ENCODE data around the gene CBLC. TPM values are rescaled to one million over a fixed set of nuclear protein-coding genes. Genes with fewer than 3 reads are reported as not detected.

The CBLC gene
- total RNA-seq, 1 experiment from 2014 or later, result 53.6 TPM

- Histone ChIP-seq H3K9me2 (ENCODE audit: insufficient read depth) (no peaks in the 10 kb centered on the region), H3K27ac (no peak overlapping the region), H3K4me1 (replicated peaks; ENCODE audit: insufficient read depth) (peaks cover 9% of the 10 kb centered on the region), H3K9me3 (ENCODE audit: insufficient read depth, low read depth) (no peaks in the 10 kb centered on the region), H3K4me3 (no peak overlapping the region), H3K79me2 (ENCODE audit: low read depth) (peaks cover 9% of the 10 kb centered on the region), H3K4me2 (no peak overlapping the region), H3K36me3 (ENCODE audit: low read depth) (0 out of 2 replicates have a peak, but pooled peaks cover 10% of the 10 kb centered on the region), H2AFZ (no peak overlapping the region), H4K20me1 (ENCODE audit: insufficient read depth) (peaks cover 12% of the 10 kb centered on the region), H3F3A (ENCODE audit: insufficient read depth, low read depth) (peaks cover 17% of the 10 kb centered on the region; the same call in 1 of the 2 replicates), H3K27me3 (ENCODE audit: insufficient read depth, low read depth) (no peaks in the 10 kb centered on the region)
- no peak for TF ChIP-seq CTCF (conservative IDR thresholded peaks at IDR 0.05)
- TF ChIP-seq EZH2 (IDR thresholded peaks at IDR 0.05; ENCODE audit: low read depth), result no peak
- ChIA-PET POLR2A (ENCODE audit: unreplicated experiment) (no interaction called here), CTCF (no interaction called here)
- DNase-seq, result no peak
- no TSS peak for BruUV-seq (replicated peaks)
- intact Hi-C loops (cut with micrococcal nuclease; ENCODE audit: unreplicated experiment), result no loop called here
These were observed 36.8 kb downstream of the CBLC start for GRCh38 chr19:44814517-44814916.

DNA sequence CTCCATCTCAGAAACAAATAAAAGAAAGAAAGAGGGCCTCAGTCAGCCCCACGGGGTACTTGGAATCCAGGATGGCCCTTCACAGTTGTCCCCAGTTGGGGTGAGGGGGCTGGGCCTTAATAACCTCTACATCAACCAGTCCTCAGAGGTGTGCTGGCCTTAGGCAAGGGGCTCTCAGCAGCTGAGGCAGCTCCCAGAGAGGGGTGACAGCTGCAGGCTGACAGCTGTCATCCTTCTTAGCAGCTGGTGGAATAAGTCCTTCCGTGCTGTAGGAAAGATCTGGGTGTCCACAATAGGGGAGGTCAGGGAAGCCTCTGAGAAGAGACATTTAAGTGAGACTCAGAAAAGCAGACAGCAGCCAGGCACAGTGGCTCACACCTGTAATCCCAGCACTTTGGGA lies 38.6 kb downstream of the CBLC start:
- H3K9me2 ChIP-seq (ENCODE audit: insufficient read depth), result no peaks in the 10 kb centered on the region
- no TSS peak for BruUV-seq (replicated peaks)
- no peaks in the 10 kb centered on the region for H3K9me3 ChIP-seq (ENCODE audit: insufficient read depth, low read depth)
- 0 out of 2 replicates have a peak, but pooled peaks cover 10% of the 10 kb centered on the region for H3K36me3 ChIP-seq (ENCODE audit: low read depth)
- H4K20me1 ChIP-seq (ENCODE audit: insufficient read depth), result peaks cover 12% of the 10 kb centered on the region
- TF ChIP-seq EZH2 (IDR thresholded peaks at IDR 0.05; ENCODE audit: low read depth) (no peak), CTCF (conservative IDR thresholded peaks at IDR 0.05) (no peak)
- CTCF ChIA-PET, result no interaction called here
- POLR2A ChIA-PET (ENCODE audit: unreplicated experiment), result no interaction called here
- intact Hi-C loops (cut with micrococcal nuclease; ENCODE audit: unreplicated experiment), result no loop called here
- no peak overlapping the region for H3K4me2 ChIP-seq
- H3K4me3 ChIP-seq, result no peak overlapping the region
- H3K27ac ChIP-seq, result no peak overlapping the region
- no peak for DNase-seq
- H3K79me2 ChIP-seq (ENCODE audit: low read depth), result no peaks in the 10 kb centered on the region
- no peak overlapping the region for H2AFZ ChIP-seq
- H3K4me1 ChIP-seq (replicated peaks; ENCODE audit: insufficient read depth), result no peaks in the 10 kb centered on the region
- H3K27me3 ChIP-seq (ENCODE audit: insufficient read depth, low read depth), result no peaks in the 10 kb centered on the region
- peaks cover 17% of the 10 kb centered on the region; the same call in 1 of the 2 replicates for H3F3A ChIP-seq (ENCODE audit: insufficient read depth, low read depth)

DNA sequence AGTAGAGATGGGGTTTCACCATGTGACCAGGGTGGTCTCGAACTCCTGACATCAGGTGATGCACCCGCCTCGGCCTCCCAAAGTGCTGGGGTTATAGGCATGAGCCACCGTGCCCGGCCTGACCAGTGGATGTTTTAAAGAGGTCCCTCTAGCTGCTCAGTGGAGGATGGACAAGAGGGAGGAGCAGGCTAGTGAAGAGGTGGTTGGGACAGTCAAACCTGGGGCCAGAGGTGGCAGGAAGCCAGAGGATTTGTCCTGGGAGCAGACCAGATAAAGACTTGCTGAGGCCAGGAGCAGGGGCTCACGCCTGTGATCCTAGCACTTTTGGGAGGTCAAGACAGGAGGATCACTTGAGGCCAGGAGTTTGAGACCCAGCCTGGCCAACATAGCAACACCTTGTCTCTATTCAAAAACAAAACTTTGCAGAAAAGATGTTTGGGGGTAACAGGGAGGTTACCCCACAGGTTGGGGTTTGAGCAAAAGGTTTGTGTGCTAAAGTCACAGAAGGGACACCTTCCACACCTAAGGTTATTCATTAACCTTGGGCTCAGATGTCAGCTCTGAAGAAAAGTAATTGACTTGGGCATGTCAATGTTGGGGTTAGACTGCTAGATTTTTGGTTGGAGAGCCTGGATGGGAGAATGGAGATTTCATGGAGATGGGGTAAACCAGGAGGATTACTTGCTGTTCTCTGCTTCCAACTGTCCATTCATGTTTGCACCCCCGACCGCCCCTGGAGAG lies 40.2 kb downstream of the CBLC start:
- H3K36me3 ChIP-seq (ENCODE audit: low read depth), result 0 out of 2 replicates have a peak, but pooled peaks cover 10% of the 10 kb centered on the region
- no peak for DNase-seq
- H4K20me1 ChIP-seq (ENCODE audit: insufficient read depth), result peaks cover 12% of the 10 kb centered on the region
- no peaks in the 10 kb centered on the region for H3K27me3 ChIP-seq (ENCODE audit: insufficient read depth, low read depth)
- TF ChIP-seq EZH2 (IDR thresholded peaks at IDR 0.05; ENCODE audit: low read depth) (no peak), CTCF (conservative IDR thresholded peaks at IDR 0.05) (no peak)
- no peak overlapping the region for H3K4me3 ChIP-seq
- H3K4me2 ChIP-seq, result no peak overlapping the region
- peaks cover 23% of the 10 kb centered on the region; the same call in 1 of the 2 replicates for H3F3A ChIP-seq (ENCODE audit: insufficient read depth, low read depth)
- POLR2A ChIA-PET (ENCODE audit: unreplicated experiment), result no interaction called here
- no TSS peak for BruUV-seq (replicated peaks)
- H3K4me1 ChIP-seq (replicated peaks; ENCODE audit: insufficient read depth), result no peaks in the 10 kb centered on the region
- H3K9me3 ChIP-seq (ENCODE audit: insufficient read depth, low read depth), result no peaks in the 10 kb centered on the region
- no peak overlapping the region for H3K27ac ChIP-seq
- intact Hi-C loops (cut with micrococcal nuclease; ENCODE audit: unreplicated experiment), result no loop called here
- H2AFZ ChIP-seq, result no peak overlapping the region
- H3K9me2 ChIP-seq (ENCODE audit: insufficient read depth), result no peaks in the 10 kb centered on the region
- H3K79me2 ChIP-seq (ENCODE audit: low read depth), result no peaks in the 10 kb centered on the region
- CTCF ChIA-PET, result interaction anchor here (0.7 kb wide), 2 partner anchors 28 to 200 kb away, joined by 4 to 12 read pairs; partner anchors contain the start of gene NECTIN2

All from PC-9 (cell line).